ENCODE measurements around the gene PKP4.
"Not testable (repeated sequence)": the region's sequence is repeated elsewhere in the genome, so short reads cannot be mapped to it uniquely, and the experiment has no call there.

The PKP4 gene

DNA sequence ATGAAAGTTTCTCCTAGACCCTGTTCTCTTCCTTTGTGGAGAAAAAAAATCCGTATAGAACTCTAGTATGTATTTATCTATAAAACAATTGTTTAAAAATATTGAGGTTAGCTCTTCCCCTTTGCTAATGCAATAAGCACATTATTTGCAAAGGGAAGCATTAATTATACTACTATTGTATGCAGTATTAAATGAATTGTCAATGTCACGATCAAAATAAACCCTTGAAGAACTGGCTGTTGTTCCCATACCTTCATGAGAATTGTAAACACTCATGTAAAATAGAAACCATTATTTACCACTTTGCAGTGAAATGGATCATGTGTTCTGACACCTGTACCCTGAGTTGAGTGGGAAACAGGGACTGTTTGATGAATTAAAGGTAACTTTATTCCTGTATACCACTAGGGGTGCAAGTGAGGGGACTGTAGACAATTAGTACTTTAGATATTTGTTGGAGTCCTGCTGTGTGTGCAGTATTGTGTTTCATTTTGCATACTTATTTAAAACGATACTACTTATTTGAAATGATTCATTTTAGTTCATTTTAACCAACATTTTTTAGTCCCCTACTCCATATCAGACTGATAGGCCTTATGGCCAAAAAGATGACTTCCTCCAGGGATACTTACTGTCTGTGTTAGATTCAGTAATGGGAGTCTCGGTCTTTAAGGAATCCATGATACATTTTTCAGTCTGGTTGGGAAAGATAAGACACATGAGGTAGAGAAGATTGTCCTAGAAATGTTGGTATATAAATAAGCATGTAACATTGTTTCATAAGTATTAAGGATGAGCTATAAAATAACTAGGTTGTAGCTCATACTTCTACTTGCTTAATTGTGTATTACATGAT lies 7.9 kb downstream of the PKP4 start:
- DNase-seq (ENCODE audit: low spot score): peak; percentile 56

DNA sequence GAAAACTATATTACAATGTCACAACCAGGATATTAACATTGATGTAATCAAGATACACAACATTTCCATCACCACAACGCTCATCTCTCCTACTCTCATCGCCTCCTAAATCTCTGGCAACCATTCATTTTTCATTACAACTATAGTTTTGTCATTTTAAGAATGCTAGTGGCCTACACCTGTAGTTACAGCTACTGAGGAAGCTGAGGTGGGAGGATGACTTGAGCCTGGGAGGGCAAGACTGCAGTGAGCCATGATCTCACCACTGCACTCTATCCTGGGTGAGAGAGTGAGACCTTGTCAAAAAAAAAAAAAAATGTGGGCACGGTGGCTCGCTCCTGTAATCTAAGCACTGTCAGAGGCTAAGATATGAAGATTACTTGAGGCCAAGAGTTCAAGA lies 10.5 kb downstream of the PKP4 start:
- no peak for DNase-seq (ENCODE audit: low spot score)

DNA sequence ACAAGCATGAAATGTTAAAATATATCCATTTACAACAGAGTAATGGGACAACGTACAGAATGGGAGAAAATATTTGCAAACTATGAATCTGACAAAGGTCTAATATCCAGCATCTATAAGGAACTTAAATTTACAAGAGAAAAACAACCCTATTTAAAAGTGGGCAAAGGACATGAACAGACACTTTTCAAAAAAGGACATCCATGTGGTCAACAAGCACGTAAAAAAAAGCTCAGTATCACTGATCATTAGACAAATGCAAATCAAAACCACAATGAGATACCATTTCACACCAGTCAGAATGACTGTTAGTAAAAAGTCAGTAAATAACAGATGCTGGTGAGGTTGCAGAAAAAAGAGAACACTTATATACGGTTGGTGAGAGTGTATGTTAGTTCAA lies 16.1 kb downstream of the PKP4 start:
- DNase-seq (ENCODE audit: low spot score): not testable (repeated sequence)

DNA sequence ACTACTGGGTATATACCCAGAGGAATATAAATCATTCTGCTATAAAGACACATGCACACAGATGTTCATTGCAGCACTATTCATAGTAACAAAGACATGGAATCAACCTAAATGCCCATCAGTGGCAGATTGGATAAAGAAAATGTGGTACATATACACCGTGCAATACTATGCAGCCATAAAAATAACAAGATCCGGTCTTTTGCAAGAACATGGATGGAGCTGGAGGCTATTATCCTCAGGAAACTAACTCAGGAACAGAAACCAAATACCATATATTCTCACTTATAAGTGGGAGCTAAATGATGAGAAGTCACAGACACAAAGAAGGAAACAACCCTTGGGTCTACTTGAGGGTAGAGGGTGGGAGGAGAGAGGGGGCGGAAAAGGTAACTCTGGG lies 16.5 kb downstream of the PKP4 start:
- DNase-seq (ENCODE audit: low spot score): not testable (repeated sequence)

DNA sequence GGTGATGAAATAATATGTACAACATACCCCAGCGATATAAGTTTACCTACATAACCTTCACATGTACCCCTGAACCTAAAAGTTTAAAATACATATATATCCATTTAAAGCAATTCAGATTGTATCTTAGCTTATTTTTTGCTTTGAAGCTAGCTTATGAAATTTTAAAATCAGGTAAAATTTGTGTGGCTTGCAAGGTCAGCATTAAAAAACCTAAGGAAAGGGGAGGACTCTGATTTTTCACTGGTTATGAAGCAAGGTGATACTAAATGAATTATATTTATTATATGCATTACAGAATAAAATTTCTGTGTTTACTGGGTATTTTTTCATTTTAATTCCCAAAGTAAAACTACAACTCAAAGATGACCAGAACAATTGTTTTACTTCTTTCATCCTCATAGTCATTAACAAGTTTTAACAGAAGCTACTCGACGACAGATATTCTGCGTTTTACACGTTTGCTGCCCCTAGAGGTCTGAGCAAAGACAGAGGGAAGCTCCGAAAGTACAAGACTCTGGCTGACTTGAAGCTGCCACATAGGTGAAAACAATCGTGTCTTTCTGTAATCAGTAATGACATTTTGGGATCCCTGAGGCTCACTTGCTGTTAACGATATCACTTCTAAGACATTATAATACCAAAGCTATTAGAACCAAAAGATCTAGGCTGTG lies 17.1 kb downstream of the PKP4 start:
- peak; percentile 19 for DNase-seq (ENCODE audit: low spot score)

DNA sequence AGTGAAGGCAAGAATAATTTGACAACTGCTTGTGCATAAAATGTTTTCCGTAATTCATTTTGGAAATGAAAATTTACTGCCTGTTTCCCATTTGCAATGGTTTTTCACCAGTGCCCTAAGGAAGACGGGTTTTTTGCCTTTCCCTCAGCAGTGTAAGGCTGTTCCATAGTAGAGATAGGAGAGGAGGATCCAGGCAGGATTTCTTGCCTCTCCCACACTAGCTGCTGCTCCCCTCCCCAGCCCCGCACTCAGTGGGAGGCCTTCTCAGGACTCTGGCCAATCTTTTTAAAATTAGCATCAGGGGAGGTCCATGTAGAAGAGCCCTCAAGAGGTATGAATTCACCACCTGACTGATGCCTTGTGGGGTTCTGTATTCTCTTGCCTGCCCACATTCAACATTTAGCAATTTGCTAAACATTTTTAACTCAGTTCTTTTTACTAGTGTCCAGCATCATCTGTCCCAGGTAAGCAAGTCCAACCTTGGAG lies 17.8 kb downstream of the PKP4 start:
- not testable (repeated sequence) for DNase-seq (ENCODE audit: low spot score)

DNA sequence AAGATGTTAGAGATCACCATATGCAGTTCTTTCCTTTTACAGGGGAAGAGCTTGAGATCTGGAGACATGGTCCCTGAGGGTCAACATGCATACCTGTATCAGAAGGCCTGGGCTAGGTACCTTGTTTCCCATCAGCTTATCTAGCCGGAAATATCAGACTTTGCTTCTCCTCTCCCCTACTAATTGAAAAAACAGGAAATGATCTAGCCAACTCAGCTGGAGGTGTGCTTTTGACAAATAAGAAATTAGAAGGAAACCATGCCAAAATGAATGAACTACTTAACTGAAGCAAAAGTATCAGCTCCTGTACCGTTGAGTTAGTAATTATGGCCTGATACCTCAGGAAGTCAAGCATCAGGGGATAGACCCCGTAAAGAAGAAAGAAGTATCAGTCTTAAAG lies 20.4 kb downstream of the PKP4 start:
- DNase-seq (ENCODE audit: low spot score): no peak

DNA sequence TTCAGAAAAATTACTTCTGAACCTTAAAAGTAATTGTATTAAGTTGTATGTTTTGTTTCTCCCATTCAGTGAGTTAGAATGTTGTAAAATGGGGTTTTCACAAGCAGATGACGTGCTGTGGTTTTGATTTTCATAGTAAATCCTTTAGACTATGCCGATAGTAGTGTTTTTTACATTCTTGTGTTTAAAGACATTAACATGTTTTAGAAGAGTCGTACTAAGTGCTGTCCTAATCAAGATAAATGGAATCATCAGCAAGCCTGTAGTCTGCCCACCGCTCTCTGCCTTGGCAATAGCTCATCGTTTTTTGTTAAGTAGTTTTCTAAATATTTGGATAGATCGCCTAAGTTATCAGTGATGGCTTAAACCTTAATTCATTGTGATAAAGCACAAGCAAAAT lies 21.5 kb downstream of the PKP4 start:
- DNase-seq (ENCODE audit: low spot score): no peak

DNA sequence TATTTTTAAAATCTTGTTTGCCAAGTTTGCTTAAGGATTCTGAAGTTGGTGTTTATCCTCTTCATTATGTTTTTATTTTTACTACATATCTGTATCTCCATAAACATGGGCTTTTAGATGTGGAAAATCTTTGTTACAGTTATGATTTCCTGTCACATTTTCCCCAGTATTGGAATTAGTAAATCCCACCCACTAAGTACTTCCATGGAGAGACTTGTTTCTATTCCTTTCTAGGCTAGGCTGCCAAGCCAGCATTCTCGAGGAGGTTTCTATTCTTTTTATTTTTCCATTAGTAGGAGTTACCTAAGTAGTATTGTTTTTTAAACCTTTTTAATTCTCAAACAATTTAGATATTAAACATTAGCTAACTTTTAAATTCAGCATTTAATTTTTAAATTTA lies 22.1 kb downstream of the PKP4 start:
- DNase-seq (ENCODE audit: low spot score): no peak

DNA sequence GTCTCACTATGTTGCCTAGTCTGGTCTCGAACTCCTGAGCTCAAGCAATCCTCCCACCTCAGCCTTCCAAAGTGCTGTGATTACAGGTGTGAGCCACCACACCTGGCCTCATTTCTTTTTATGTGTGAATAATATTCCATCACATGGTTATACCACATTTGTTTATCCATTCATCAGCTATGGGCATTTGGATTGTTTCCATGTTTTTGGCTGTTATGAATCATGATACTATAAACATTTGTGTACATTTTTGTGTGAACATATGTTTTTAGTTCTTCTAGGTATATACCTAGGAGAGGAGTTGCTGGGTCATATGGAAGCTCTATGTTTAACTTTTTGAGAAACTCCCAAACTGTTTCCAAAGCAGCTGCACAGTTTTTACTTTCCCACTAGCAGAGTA lies 24.4 kb downstream of the PKP4 start:
- no peak for DNase-seq (ENCODE audit: low spot score)

DNA sequence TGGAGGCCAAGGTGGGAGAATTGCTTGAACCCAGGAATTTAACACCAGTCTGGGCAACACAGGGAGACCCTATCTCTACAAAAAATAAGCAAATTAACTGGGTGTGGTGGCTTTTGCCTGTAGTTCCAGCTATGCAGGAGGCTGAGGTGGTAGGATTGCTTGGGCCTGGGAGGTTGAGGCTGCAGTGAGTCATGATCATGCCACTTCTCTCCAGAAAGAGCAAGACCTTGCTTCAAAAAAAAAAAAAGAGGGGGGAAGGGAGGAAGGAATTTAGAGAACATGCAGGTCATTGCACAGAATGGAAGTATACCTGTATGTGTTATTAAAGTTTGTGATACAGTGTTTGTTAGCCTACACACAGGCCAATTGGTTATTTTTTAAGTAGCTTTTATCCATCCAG lies 25.8 kb downstream of the PKP4 start:
- DNase-seq (ENCODE audit: low spot score): no peak

DNA sequence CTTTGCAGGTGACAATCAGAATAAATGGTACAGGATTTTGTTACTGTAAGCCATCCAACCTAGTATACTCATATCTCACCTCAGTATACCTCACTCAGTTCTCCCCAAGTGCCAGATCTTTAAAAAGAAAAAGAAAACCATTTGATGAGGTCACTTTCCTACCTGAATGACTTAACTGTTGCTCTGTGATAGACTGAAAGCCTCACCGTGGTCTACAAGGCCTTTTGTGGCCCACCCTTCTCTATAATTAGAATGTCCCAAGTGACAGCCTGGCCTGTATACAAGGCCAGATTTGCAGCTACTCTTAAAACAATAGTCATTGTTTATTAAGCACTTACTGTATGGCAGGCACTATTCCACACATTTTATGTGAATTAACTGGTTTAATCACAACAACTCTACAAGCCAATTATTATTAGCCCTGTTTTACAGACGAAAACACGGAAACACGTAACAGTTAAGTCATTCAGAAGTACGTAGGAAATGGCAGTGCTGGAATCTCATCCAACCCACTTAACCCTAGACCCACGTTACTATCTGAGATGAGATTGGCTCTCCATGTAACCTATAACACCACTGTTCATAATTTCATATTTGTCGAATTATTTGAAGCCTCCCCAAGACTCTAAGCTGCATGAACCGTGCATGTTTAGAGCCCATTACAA lies 28.3 kb downstream of the PKP4 start:
- no peak for DNase-seq (ENCODE audit: low spot score)

DNA sequence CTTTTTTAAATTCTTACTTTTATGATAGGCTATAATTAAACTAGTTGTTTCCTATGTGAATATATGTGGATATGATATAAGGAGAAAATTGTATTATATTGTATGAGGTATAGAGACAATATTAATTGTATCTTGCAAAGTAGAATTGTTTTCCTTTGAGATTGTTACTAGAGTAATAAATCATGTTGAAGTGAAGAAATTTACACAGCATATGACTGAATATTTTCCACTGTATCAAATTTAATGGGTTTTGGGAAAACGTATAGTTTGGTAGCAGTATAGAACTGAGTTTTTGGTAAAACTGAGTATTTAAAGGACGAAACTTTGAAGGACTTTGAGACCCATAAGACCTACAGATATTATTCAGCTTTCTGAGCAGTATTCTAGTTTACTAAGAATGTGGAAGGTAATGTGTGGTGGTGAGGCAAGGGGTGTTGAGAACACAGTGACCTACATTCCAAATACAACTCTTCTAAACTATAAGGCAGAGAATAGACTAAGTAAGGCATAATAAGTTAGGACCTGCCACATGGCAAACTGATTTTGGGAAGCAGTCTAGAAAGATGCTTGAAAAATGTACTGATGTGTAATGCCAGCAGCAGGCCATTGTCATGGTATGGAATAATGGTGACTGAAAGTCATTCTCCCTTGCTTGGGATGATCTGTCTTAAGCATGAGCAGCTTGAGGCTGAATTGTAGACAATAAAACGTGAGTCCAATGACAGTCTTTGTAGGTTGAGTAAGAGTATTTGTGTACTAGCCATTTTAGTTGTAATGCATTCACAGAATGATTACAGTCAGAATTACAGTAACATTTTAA lies 29.6 kb downstream of the PKP4 start:
- no peak for DNase-seq (ENCODE audit: low spot score)

DNA sequence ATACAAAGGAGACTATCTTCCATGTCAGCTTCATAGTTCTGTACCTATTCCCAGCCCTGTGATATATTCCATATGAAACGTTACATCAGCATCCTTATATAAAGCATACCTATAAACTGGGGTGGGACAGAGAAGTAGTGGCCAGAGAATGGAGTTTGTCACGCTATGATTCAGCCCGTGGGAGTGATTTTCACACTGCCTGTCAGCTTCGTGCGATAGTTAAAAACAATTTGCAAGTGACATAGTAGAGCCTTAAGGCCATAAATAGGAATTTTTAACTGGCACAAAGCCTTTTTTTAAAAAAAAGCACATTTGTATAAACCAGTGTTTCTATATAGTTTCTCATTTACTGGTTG lies 30.2 kb downstream of the PKP4 start:
- DNase-seq (ENCODE audit: low spot score): no peak

DNA sequence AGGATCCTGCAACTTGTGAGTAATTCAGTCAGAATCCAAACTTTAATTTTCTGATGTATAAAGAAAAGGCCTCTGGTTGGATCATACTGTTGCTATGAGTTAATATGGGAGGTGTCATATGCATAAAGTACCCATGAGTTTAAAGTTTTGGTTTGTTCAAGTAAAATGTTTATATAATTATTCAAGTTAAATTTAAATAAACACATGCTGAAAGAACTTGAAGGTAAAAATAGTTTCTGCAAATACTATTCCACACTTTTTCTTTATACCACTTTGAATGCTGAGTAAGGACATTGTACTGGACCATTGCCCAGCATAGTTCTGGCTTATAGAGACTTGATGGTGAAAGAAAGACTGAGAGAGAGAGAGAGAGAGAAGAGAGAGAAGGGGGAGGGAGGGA lies 30.7 kb downstream of the PKP4 start:
- DNase-seq (ENCODE audit: low spot score): no peak

DNA sequence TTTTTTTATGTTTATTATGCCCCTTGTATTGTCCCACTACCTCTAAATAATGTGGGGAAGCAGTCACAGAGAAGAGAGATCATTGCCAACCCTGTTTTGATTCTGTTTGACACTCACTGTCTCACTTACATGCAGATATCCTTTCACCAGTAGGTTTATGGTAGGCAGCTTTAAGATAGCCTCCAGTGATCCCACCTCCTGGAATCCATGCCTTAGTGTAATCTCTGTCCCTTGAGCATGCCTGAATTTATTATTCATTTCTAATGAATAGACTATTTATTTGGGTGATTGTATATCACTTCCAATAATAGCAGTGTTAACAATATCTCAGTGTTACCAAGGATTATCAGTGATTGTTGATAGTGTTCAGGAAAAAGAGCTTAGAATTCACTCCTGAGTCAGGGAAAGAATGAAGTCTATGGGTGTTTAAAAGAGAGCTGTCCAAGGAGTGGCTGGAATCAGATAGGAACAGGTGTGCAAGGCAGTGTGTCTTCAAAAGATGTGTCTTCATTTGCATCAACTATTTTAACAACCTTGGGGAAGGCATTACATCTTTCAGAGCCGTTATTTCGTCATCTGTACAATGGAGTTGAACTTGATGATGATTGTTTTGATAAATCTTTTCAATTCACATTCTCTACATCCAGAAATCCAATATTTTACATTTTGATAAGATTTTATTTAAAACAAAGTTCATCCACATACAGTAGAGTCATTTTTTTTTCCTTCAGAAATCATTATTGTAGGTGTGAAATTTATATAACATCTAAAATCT lies 31.9 kb downstream of the PKP4 start:
- DNase-seq (ENCODE audit: low spot score): peak; percentile 43

DNA sequence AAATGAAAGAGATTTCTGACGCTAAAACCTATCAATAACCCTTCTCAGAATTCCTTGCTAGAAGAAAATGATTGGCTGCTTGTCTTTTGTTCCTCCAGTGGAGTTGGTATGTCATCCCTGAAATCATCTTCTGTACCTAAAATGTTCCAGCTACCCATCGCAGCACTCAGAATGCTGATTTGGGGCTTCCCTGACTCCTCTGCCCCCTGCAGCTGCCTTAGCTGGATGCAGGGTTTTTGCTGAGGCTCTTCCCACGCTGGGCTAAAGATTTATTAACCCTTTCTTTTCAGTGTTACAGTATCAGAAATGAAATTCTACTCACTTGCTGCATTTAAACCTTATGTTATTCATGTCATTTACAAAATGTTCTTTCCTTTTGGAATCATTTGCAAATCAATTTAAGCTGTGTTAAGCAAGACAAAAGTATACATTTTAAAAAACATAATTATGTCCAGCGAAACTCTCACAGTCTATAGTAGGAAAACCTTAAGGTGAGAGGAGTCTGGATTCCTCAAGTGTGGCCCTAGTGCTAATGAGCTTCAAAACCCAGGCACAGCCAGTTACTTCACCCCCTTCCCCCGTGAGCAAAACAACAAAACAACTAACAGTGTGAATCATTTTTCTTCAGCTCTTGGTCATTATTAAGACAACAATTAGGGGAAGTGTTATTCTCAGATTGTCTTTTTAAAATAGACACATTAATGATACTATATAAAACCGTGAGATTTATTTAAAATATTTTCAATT lies 32.8 kb downstream of the PKP4 start:
- DNase-seq (ENCODE audit: low spot score): peak; percentile 22

DNA sequence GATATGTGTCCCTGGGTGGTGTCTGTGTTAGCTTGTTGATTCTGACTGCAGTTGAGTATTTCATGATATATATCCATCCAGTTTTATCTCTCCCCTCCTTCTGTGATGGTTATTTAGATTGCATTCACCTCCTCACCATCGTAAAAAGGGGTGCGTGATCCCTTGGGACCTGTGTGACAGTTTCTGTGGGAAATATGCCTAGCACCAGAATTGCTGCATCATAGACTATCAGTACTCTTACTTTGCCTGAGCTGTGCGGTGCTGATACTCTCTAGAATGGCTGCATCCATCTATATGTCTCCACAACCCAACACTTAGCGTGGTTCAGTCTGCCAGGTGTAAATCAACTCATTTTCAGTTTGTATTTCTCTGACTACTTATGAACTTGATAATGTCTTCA lies 34.3 kb downstream of the PKP4 start:
- no peak for DNase-seq (ENCODE audit: low spot score)

DNA sequence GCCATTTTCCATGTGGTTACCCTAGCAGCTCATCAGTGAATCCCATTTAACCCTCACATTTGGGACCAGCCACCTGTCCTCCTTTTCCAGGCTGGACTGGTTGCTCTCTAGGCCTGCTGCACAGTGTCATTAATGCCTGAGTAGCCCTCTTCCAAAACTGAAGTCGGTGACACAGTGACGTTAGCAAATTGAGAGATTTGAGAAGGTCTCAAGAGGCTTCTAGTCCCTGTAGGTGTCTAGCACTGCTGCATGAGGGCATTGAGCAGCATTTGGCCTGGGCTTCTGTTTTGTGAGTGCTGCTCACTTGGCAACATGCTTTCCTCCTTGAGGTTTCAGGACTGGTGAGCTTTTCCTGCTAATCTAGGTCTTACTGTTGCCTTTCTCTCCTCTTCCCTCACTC lies 36.7 kb downstream of the PKP4 start:
- no peak for DNase-seq (ENCODE audit: low spot score)

DNA sequence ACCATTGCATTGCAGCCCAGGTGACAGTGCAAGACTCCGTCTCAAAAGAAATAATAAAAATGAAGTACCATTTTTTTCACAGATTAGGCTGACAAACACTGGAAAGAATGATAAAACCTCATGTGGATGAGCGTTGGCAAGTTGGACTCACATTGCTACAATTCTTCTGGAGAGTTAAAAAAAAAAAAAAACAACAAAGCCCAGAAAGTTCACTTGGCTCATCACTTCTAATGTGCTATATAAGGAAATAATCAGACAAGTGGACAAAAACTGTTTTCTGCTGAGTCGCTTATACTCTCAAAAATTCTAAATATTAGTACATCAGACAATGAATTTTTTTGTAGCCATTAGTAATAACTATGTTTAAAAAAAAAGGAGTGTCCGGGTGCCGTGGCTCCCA lies 38.4 kb downstream of the PKP4 start:
- no peak for DNase-seq (ENCODE audit: low spot score)

DNA sequence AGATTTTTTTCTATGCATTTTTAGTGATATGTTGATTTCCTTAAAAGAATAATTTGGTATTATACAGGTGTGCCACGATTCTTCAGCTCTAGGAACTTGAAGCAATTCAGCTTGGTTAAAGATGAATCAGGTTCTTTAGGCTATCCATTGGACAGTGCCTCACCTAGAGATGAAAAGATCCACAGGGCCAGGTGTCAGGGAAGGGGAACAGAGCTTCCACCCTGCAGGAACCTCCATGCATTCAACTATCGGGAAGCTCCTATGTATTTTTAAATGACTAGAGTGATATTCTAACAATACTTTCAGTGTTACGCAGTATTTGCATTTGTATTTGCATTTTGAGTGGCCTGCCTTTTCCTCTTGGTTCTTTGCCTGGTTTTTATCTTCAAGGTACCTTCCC lies 40.2 kb downstream of the PKP4 start:
- DNase-seq (ENCODE audit: low spot score): no peak

All from NAMALWA (cell line).